Uterus (tissue), 4 donors: ENCODE results near the gene ARMS2. TPM values are rescaled to one million over a fixed set of nuclear protein-coding genes. Genes with fewer than 3 reads are reported as not detected.

Experiments used
- DNase-seq, 2 donors: peaks; one replicate each; pipeline ENCODE4 v3.0.0-alpha.2; 2019 to 2020
- H3K27ac ChIP-seq, 2 donors: fragments of 200-600 bp; sonication (generic); 1 replicate in 1 of 2; 2 replicates in 1 of 2; pipeline ENCODE4 v1.5.1; 2016 to 2018
- H3K27me3 ChIP-seq, 2 donors: fragments of 200-600 bp; sonication (generic); one replicate each; pipeline ENCODE4 v1.5.1; 2018 to 2019; ENCODE audit warnings: control low read depth in 1 of 2
- H3K36me3 ChIP-seq, 2 donors: fragments of 200-600 bp; sonication (generic); one replicate each; pipeline ENCODE4 v1.5.1; 2019; ENCODE audit warnings: control low read depth in 1 of 2
- H3K4me1 ChIP-seq, 2 donors: fragments of 200-600 bp; sonication (generic); one replicate each; pipeline ENCODE4 v1.5.1; 2018 to 2019; ENCODE audit warnings: control low read depth in 1 of 2
- H3K4me3 ChIP-seq, 2 donors: fragments of 200-600 bp; sonication (generic); 1 replicate in 1 of 2; 2 replicates in 1 of 2; pipeline ENCODE4 v1.5.1; 2018 to 2019; ENCODE audit warnings: mild to moderate bottlenecking in 1 of 2
- H3K9me3 ChIP-seq, 2 donors: fragments of 200-600 bp; sonication (generic); one replicate each; pipeline ENCODE4 v1.5.1; 2019; ENCODE audit warnings: control low read depth in 1 of 2
- CTCF ChIP-seq, 4 experiments: fragments of 200-600 bp in 2 of 4; fragments of 450-650 bp in 2 of 4; sonication (generic) in 2 of 4; IDR thresholded peaks; one replicate each; pipeline ENCODE4 v1.5.1; 2016 to 2019; ENCODE audit warnings: antibody characterized with exemption in 4 of 4, mild to moderate bottlenecking in 2 of 4, moderate library complexity in 1 of 4
- POLR2A ChIP-seq, 2 donors: fragments of 450-650 bp; IDR thresholded peaks; one replicate each; pipeline ENCODE4 v1.6.1; 2016; ENCODE audit warnings: antibody characterized with exemption in 2 of 2, mild to moderate bottlenecking in 1 of 2, moderate library complexity in 1 of 2
- intact Hi-C: fragments of 100-400 bp; cut with DNase I; formaldehyde crosslinking; loops from one replicate; pipeline ENCODE4 v1.15.1; 2023; ENCODE audit warnings: low total_unique reads
- total RNA-seq, 4 donors: library from RNA; depleted of rRNA in 3 of 4; stranded (reverse); fragments of >200 nt in 3 of 4; gene quantifications; one replicate each; pipeline versions ENCODE4 v1.1.0 to v1.2.4, GENCODE V29; 2014 to 2023
- donor health status: DM: yes; HTN: yes; CAD: no.

The ARMS2 gene
- total RNA-seq, 4 donors from 2014 or later, result not detected

GRCh38 chr10:122450353-122450990 lies 4.0 kb upstream of the ARMS2 start:
- DNase-seq, result no peak
- intact Hi-C loops, result no loop called here
- no peak for TF ChIP-seq POLR2A (IDR thresholded peaks at IDR 0.05)
- no peak for TF ChIP-seq CTCF (IDR thresholded peaks at IDR 0.05)

GRCh38 chr10:122454071-122454470 lies 382 bp upstream of the ARMS2 start:
- Histone ChIP-seq H3K27ac (no peak overlapping the region), H3K4me3 (no peak overlapping the region), H3K36me3 (no peaks in the 10 kb centered on the region), H3K27me3 (no peaks in the 10 kb centered on the region), H3K4me1 (no peaks in the 10 kb centered on the region), H3K9me3 (no peaks in the 10 kb centered on the region)
- intact Hi-C loops, result no loop called here
- no peak for TF ChIP-seq POLR2A (IDR thresholded peaks at IDR 0.05)
- TF ChIP-seq CTCF (IDR thresholded peaks at IDR 0.05), result no peak
- DNase-seq, result no peak

More at GRCh38 chr10:122450353-122450990, 4.0 kb upstream of the ARMS2 start:
- Histone ChIP-seq H3K4me3 (no peak overlapping the region), H3K9me3 (no peaks in the 10 kb centered on the region), H3K36me3 (no peaks in the 10 kb centered on the region), H3K4me1 (no peaks in the 10 kb centered on the region), H3K27ac (no peak overlapping the region), H3K27me3 (no peaks in the 10 kb centered on the region)

- H3K36me3 ChIP-seq, result no peaks in the 10 kb centered on the region
- intact Hi-C loops, result no loop called here
- H3K27me3 ChIP-seq, result no peaks in the 10 kb centered on the region
- no peak for DNase-seq
- H3K27ac ChIP-seq, result no peak overlapping the region
- H3K9me3 ChIP-seq, result no peaks in the 10 kb centered on the region
- H3K4me3 ChIP-seq, result no peak overlapping the region
- TF ChIP-seq CTCF (IDR thresholded peaks at IDR 0.05) (no peak), POLR2A (IDR thresholded peaks at IDR 0.05) (no peak)
- H3K4me1 ChIP-seq, result peaks cover 0 to 4% of the 10 kb centered on the region in 2 donors
Observed at GRCh38 chr10:122455376-122456079, 1.1 kb downstream of the ARMS2 start.

- Histone ChIP-seq H3K9me3 (no peaks in the 10 kb centered on the region), H3K4me3 (no peak overlapping the region), H3K4me1 (peaks cover 0 to 4% of the 10 kb centered on the region in 2 donors), H3K27ac (no peak overlapping the region), H3K27me3 (no peaks in the 10 kb centered on the region), H3K36me3 (no peaks in the 10 kb centered on the region)
- TF ChIP-seq CTCF (IDR thresholded peaks at IDR 0.05) (no peak), POLR2A (IDR thresholded peaks at IDR 0.05) (no peak)
- intact Hi-C loops, result no loop called here
- no peak for DNase-seq
Observed at GRCh38 chr10:122457934-122458333, 3.5 kb downstream of the ARMS2 start.

GRCh38 chr10:122458693-122459092 lies 4.2 kb downstream of the ARMS2 start:
- intact Hi-C loops, result no loop called here
- no peaks in the 10 kb centered on the region for H3K36me3 ChIP-seq
- no peak overlapping the region for H3K27ac ChIP-seq
- H3K4me3 ChIP-seq, result no peak overlapping the region
- H3K4me1 ChIP-seq, result peaks cover 0 to 4% of the 10 kb centered on the region in 2 donors
- DNase-seq, result no peak
- no peaks in the 10 kb centered on the region for H3K9me3 ChIP-seq
- TF ChIP-seq POLR2A (IDR thresholded peaks at IDR 0.05) (no peak), CTCF (IDR thresholded peaks at IDR 0.05) (no peak)
- H3K27me3 ChIP-seq, result no peaks in the 10 kb centered on the region
